Gastroesophageal sphincter (tissue), 4 donors: Measurements from ENCODE around the gene LYRM4. TPM values are rescaled to one million over a fixed set of nuclear protein-coding genes. Genes with fewer than 3 reads are reported as not detected.
A peak's percentile ranks its signal among the peaks of the same experiment; 100 is the strongest.

Source experiments
- ATAC-seq: fragments of 150-250 bp; one replicate; pipeline ENCODE4 v1.9.1; 2016; ENCODE audit warnings: mild to moderate bottlenecking, moderate library complexity
- H3K27ac ChIP-seq, 4 donors: fragments of 200-600 bp; sonication (generic) in 3 of 4; 1 replicate in 3 of 4; 2 replicates in 1 of 4; pipeline ENCODE4 v1.5.1; 2016 to 2019
- H3K27me3 ChIP-seq: fragments of 200-600 bp; sonication (generic); one replicate; pipeline ENCODE4 v1.5.1; 2019
- H3K36me3 ChIP-seq, 2 donors: fragments of 200-600 bp; sonication (generic); one replicate each; pipeline ENCODE4 v1.5.1; 2019; ENCODE audit warnings: control low read depth in 1 of 2
- H3K4me1 ChIP-seq, 3 donors: fragments of 200-600 bp; sonication (generic); 1 replicate in 2 of 3; 2 replicates in 1 of 3; pipeline ENCODE4 v1.5.1; 2016 to 2019; ENCODE audit warnings: control low read depth in 2 of 3
- H3K4me3 ChIP-seq, 2 donors: fragments of 200-600 bp; sonication (generic); one replicate each; pipeline ENCODE4 v1.5.1; 2019; ENCODE audit warnings: mild to moderate bottlenecking in 1 of 2, moderate library complexity in 1 of 2
- H3K9me3 ChIP-seq, 3 donors: fragments of 200-600 bp; sonication (generic); one replicate each; pipeline ENCODE4 v1.5.1; 2017 to 2019; ENCODE audit warnings: control low read depth in 2 of 3
- CTCF ChIP-seq, 4 experiments: fragments of 200-600 bp in 2 of 4; fragments of 450-650 bp in 2 of 4; sonication (generic) in 1 of 4; IDR thresholded peaks; one replicate each; pipeline ENCODE4 v1.5.1; 2017 to 2019; ENCODE audit warnings: antibody characterized with exemption in 4 of 4, mild to moderate bottlenecking in 2 of 4, moderate library complexity in 2 of 4
- EP300 ChIP-seq: sonication (generic); formaldehyde crosslinking; IDR thresholded peaks from one replicate; pipeline ENCODE4 v1.6.1; 2017; ENCODE audit warnings: antibody characterized with exemption, mild to moderate bottlenecking
- POLR2A ChIP-seq, 2 donors: fragments of 450-650 bp; IDR thresholded peaks; one replicate each; pipeline ENCODE4 v1.6.1; 2017; ENCODE audit warnings: antibody characterized with exemption in 2 of 2, mild to moderate bottlenecking in 2 of 2, moderate library complexity in 1 of 2
- POLR2AphosphoS5 ChIP-seq: sonication (generic); formaldehyde crosslinking; IDR thresholded peaks from one replicate; pipeline ENCODE4 v1.6.1; 2017; ENCODE audit warnings: antibody characterized with exemption
- WGBS, 2 donors: methylation state at CpG; one replicate each; pipeline ENCODE4 v1.1.5; 2018; ENCODE audit warnings: low coverage in 1 of 2; 5-methylcytosine and 5-hydroxymethylcytosine counted together
- total RNA-seq, 4 donors: library from RNA; depleted of rRNA; stranded (reverse); fragments of >200 nt; gene quantifications; one replicate each; pipeline ENCODE4 v1.1.0, GENCODE V29; 2016

Gene LYRM4
- total RNA-seq, 4 donors from 2014 or later: 16.4 to 27.9 (median 20.5) TPM

DNA sequence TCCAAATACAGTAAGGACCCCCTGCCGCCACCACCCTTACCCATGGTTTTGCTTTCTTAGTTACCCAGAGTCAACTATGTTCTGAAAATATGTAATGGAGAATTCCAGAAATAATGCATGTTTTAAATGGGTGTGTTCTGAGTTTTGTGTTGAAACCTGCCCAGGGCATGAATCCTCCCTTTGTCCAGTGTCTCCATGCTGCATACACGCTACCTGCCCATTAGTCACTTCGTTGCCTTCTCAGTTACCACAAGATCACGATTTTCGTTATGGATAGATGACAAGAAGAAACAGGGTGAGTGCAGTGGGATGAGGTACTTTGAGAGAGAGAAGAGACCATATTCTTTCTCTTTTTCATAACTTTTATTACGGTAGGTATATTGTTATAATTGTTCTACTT is 11.2 kb upstream of the LYRM4 start:
- TF ChIP-seq EP300: no peak
- TF ChIP-seq POLR2A (IDR thresholded peaks at IDR 0.05): no peak
- TF ChIP-seq CTCF (IDR thresholded peaks at IDR 0.05): no peak
- no peaks in the 10 kb centered on the region for H3K4me1 ChIP-seq
- H3K27me3 ChIP-seq: no peaks in the 10 kb centered on the region
- no peak for ATAC-seq
- H3K27ac ChIP-seq: no peak overlapping the region
- no peak overlapping the region for H3K4me3 ChIP-seq
- 89 to 95% methylated on average over 1 to 6 of the region's 6 CpGs for WGBS, 2 donors
- no peaks in the 10 kb centered on the region for H3K36me3 ChIP-seq
- no peaks in the 10 kb centered on the region for H3K9me3 ChIP-seq

- Histone ChIP-seq H3K27me3 (no peaks in the 10 kb centered on the region), H3K27ac (no peak overlapping the region), H3K4me3 (no peak overlapping the region), H3K36me3 (peaks cover 0 to 3% of the 10 kb centered on the region in 2 donors), H3K9me3 (no peaks in the 10 kb centered on the region), H3K4me1 (no peaks in the 10 kb centered on the region)
- TF ChIP-seq POLR2A (IDR thresholded peaks at IDR 0.05) (no peak), POLR2AphosphoS5 (no peak), EP300 (no peak), CTCF (IDR thresholded peaks at IDR 0.05) (no peak)
- 40 to 57% methylated on average over 5 of the region's 5 CpGs for WGBS, 2 donors
- no peak for ATAC-seq
Observed at GRCh38 chr6:5270093-5270680, 9.4 kb upstream of the LYRM4 start.

- Histone ChIP-seq H3K27me3 (no peaks in the 10 kb centered on the region), H3K9me3 (no peaks in the 10 kb centered on the region), H3K36me3 (peaks cover 0 to 3% of the 10 kb centered on the region in 2 donors), H3K4me3 (no peak overlapping the region), H3K4me1 (peaks cover 0 to 13% (median 0%) of the 10 kb centered on the region in 3 donors), H3K27ac (no peak overlapping the region)
- no peak for TF ChIP-seq CTCF (IDR thresholded peaks at IDR 0.05)
- no peak for ATAC-seq
- 77 to 81% methylated on average over 1 to 2 of the region's 2 CpGs for WGBS, 2 donors
Observed at GRCh38 chr6:5266423-5266822, 5.7 kb upstream of the LYRM4 start.

GRCh38 chr6:5261545-5262109 is 877 bp upstream of the LYRM4 start:
- H3K27ac ChIP-seq: peak overlapping the region; percentile 95 to 99 (median 96)

More at GRCh38 chr6:5261545-5262109, 877 bp upstream of the LYRM4 start:
- no peaks in the 10 kb centered on the region for H3K9me3 ChIP-seq
- peaks cover 0 to 11% of the 10 kb centered on the region in 2 donors for H3K36me3 ChIP-seq
- no peak for TF ChIP-seq POLR2AphosphoS5
- TF ChIP-seq CTCF (IDR thresholded peaks at IDR 0.05): no peak
- no peak for TF ChIP-seq EP300
- TF ChIP-seq POLR2A (IDR thresholded peaks at IDR 0.05): no peak
- 0% methylated on average over 2 to 16 of the region's 19 CpGs for WGBS, 2 donors
- no peak for ATAC-seq
- peaks cover 0 to 28% (median 3%) of the 10 kb centered on the region in 3 donors for H3K4me1 ChIP-seq
- H3K27me3 ChIP-seq: no peaks in the 10 kb centered on the region
- H3K4me3 ChIP-seq: peak overlapping the region; percentile 86 to 99
